PFSK-1 (cell line): Measurements from ENCODE around the gene PDZD2.

Experiments used
- FOXP2 ChIP-seq: optimal IDR thresholded peaks from 2 replicates; pipeline ENCODE3; 2011; ENCODE audit warnings: borderline replicate concordance, control low read depth, inconsistent platforms; ENCODE audit not compliant: insufficient read depth; ENCODE audit errors: extremely low read length, extremely low read depth
- POLR2AphosphoS5 ChIP-seq: IDR thresholded peaks from 2 replicates; pipeline ENCODE4 v1.6.1; 2012; ENCODE audit warnings: low read depth, mild to moderate bottlenecking, control low read depth, low read length, moderate library complexity
- REST ChIP-seq, 2 experiments: IDR thresholded peaks; 2 replicates each; pipeline versions ENCODE4 v1.6.1 to v1.8.0; 2011 to 2012; ENCODE audit warnings: low read depth in 2 of 2, low read length in 2 of 2, control low read depth in 1 of 2, inconsistent platforms in 1 of 2, mild to moderate bottlenecking in 1 of 2, moderate library complexity in 1 of 2; ENCODE audit not compliant: insufficient read depth in 1 of 2
- SIN3A ChIP-seq: IDR thresholded peaks from 2 replicates; pipeline ENCODE4 v1.6.1; 2012; ENCODE audit warnings: mild to moderate bottlenecking, low read length, moderate library complexity, borderline replicate concordance; ENCODE audit not compliant: insufficient read depth
- TAF1 ChIP-seq: IDR thresholded peaks from 2 replicates; pipeline ENCODE4 v1.6.1; 2012; ENCODE audit warnings: low read length, control low read depth, borderline replicate concordance; ENCODE audit not compliant: insufficient read depth

Gene PDZD2

GRCh38 chr5:31957151-31957550 is 318.2 kb downstream of the PDZD2 start:
- TF ChIP-seq POLR2AphosphoS5 (no peak), TAF1 (no peak), FOXP2 (no peak), SIN3A (no peak), REST (IDR thresholded peaks at IDR 0.05; ENCODE audit: insufficient read depth in 1 of 2, low read depth in 2 of 2, low read length in 2 of 2) (no peak)

GRCh38 chr5:31962351-31962751 is 323.4 kb downstream of the PDZD2 start:
- TF ChIP-seq SIN3A = no peak
- no peak for TF ChIP-seq REST (IDR thresholded peaks at IDR 0.05; ENCODE audit: insufficient read depth in 1 of 2, low read depth in 2 of 2, low read length in 2 of 2)
- TF ChIP-seq TAF1 = no peak
- TF ChIP-seq POLR2AphosphoS5 = no peak
- TF ChIP-seq FOXP2 = no peak

- no peak for TF ChIP-seq TAF1
- no peak for TF ChIP-seq POLR2AphosphoS5
- no peak for TF ChIP-seq REST (IDR thresholded peaks at IDR 0.05; ENCODE audit: insufficient read depth in 1 of 2, low read depth in 2 of 2, low read length in 2 of 2)
- no peak for TF ChIP-seq FOXP2
- no peak for TF ChIP-seq SIN3A
Measured at GRCh38 chr5:31962871-31963307, 324.0 kb downstream of the PDZD2 start.

- TF ChIP-seq FOXP2 (no peak), REST (IDR thresholded peaks at IDR 0.05; ENCODE audit: insufficient read depth in 1 of 2, low read depth in 2 of 2, low read length in 2 of 2) (no peak), POLR2AphosphoS5 (no peak), TAF1 (no peak), SIN3A (no peak)
Measured at GRCh38 chr5:31963358-31964006, 324.6 kb downstream of the PDZD2 start.

- TF ChIP-seq REST (IDR thresholded peaks at IDR 0.05; ENCODE audit: insufficient read depth in 1 of 2, low read depth in 2 of 2, low read length in 2 of 2) (no peak), SIN3A (no peak), FOXP2 (no peak)
Measured at GRCh38 chr5:31964007-31964360, 325.1 kb downstream of the PDZD2 start.
